Mesothelial cell of epicardium (in vitro differentiated cells): ENCODE data around the gene TRIAP1. TPM values are rescaled to one million over a fixed set of nuclear protein-coding genes. Genes with fewer than 3 reads are reported as not detected.
"Not testable (repeated sequence)": the region's sequence is repeated elsewhere in the genome, so short reads cannot be mapped to it uniquely, and the experiment has no call there.

Experiments used
- DNase-seq, 2 experiments: peaks; one replicate each; pipeline ENCODE4 v3.0.0; 2021; ENCODE audit warnings: low spot score in 2 of 2; ENCODE audit not compliant: unreplicated experiment in 2 of 2
- H3K27ac Mint-ChIP-seq: 2 replicates; pipeline ENCODE4 v1.8.0; 2021; ENCODE audit warnings: mixed read lengths
- H3K27me3 Mint-ChIP-seq: 2 replicates; pipeline ENCODE4 v1.8.0; 2021; ENCODE audit warnings: low read depth, mixed read lengths
- H3K36me3 Mint-ChIP-seq: 2 replicates; pipeline ENCODE4 v1.8.0; 2021; ENCODE audit warnings: mixed read lengths
- H3K4me1 Mint-ChIP-seq: 2 replicates; pipeline ENCODE4 v1.8.0; 2021; ENCODE audit warnings: mixed read lengths
- H3K4me3 Mint-ChIP-seq: 2 replicates; pipeline ENCODE4 v1.8.0; 2021; ENCODE audit warnings: mild to moderate bottlenecking, moderate library complexity, mixed read lengths
- H3K9me3 Mint-ChIP-seq: 2 replicates; pipeline ENCODE4 v1.8.0; 2021; ENCODE audit warnings: mixed read lengths
- total RNA-seq: library from RNA; stranded (reverse); gene quantifications from 3 replicates; pipeline ENCODE4 v1.2.1, GENCODE V29; 2021
- TF ChIP-seq, protein P1 (sequence below): fragments of 200-600 bp; sonication (generic); IDR thresholded peaks from one replicate; pipeline ENCODE4 v1.5.0; 2021; ENCODE audit warnings: antibody characterized with exemption; ENCODE audit not compliant: unreplicated experiment

TRIAP1 gene
- total RNA-seq, 1 donor from 2014 or later: 25.3 TPM

DNA sequence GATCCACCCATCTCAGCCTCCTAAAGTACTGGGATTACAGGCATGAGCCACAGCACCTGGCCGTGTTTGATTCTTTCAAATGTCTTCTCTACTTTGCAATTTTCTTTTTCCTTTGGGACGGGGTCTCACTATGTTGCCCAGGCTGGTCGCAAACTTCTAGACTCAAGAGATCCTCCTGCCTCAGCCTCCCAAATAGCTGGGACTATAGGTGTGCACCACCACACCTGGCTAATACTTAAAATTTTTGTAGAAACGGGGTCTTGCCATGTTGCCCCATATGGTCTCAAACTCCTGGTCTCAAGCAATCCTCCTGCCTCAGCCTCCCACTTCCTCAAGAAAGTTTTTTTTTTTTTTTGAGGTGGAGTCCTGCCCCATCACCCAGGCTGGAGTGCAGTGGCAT is 1.8 kb upstream of the TRIAP1 start:
- TF ChIP-seq, protein P1, sequence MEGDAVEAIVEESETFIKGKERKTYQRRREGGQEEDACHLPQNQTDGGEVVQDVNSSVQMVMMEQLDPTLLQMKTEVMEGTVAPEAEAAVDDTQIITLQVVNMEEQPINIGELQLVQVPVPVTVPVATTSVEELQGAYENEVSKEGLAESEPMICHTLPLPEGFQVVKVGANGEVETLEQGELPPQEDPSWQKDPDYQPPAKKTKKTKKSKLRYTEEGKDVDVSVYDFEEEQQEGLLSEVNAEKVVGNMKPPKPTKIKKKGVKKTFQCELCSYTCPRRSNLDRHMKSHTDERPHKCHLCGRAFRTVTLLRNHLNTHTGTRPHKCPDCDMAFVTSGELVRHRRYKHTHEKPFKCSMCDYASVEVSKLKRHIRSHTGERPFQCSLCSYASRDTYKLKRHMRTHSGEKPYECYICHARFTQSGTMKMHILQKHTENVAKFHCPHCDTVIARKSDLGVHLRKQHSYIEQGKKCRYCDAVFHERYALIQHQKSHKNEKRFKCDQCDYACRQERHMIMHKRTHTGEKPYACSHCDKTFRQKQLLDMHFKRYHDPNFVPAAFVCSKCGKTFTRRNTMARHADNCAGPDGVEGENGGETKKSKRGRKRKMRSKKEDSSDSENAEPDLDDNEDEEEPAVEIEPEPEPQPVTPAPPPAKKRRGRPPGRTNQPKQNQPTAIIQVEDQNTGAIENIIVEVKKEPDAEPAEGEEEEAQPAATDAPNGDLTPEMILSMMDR: no peak
- Mint-ChIP-seq H3K9me3 (no peaks in the 10 kb centered on the region), H3K4me3 (peak overlapping the region; percentile 95), H3K4me1 (peaks cover 22% of the 10 kb centered on the region), H3K27ac (no peak overlapping the region), H3K36me3 (peaks cover 2% of the 10 kb centered on the region), H3K27me3 (no peaks in the 10 kb centered on the region)
- DNase-seq: no peak

DNA sequence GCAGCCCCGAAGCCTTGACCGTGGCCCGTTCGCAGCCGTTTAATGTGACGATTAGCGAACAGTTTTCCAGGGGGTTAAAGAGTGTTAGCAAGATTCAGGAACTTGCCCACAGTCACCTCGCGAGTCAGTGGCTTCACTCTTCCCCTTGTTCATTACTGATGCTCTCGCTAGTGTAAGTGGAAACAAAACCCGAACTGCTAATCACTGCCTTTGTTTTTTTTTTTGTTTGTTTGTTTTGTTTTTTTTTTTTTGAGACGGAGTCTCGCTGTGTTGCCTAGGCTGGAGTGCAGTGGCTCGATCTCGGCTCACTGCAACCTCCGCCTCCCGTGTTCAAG is 627 bp upstream of the TRIAP1 start:
- peak overlapping the region; percentile 98 for H3K27ac Mint-ChIP-seq
- DNase-seq, H3K36me3 Mint-ChIP-seq, H3K27me3 Mint-ChIP-seq, H3K9me3 Mint-ChIP-seq: not testable (repeated sequence)
- H3K4me3 Mint-ChIP-seq: peak overlapping the region; percentile 95
- peaks cover 22% of the 10 kb centered on the region for H3K4me1 Mint-ChIP-seq

DNA sequence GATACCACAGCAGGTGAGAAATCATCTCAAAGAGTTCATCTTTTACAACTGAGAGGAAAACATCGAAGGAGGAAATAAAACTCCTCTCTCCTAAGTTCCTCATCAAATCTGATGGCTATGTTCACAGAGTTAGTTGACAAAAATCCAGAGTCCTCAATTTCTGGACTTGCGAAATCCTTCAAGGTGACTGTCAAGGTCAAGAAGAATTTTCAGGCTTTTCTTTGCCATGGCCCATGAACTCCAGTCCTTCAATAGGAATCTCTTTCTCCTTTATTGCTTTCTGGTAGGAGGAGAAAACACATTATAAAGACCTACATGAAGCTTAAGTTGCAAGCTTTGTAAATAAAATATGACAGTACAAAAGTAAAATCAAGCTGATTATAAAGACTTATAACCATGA is 1.5 kb downstream of the TRIAP1 start:
- Mint-ChIP-seq H3K27ac (no peak overlapping the region), H3K4me3 (peak overlapping the region; percentile 95), H3K27me3 (no peaks in the 10 kb centered on the region), H3K9me3 (no peaks in the 10 kb centered on the region), H3K4me1 (peaks cover 23% of the 10 kb centered on the region), H3K36me3 (peaks cover 2% of the 10 kb centered on the region)
- TF ChIP-seq, protein P1: no peak
- no peak for DNase-seq

DNA sequence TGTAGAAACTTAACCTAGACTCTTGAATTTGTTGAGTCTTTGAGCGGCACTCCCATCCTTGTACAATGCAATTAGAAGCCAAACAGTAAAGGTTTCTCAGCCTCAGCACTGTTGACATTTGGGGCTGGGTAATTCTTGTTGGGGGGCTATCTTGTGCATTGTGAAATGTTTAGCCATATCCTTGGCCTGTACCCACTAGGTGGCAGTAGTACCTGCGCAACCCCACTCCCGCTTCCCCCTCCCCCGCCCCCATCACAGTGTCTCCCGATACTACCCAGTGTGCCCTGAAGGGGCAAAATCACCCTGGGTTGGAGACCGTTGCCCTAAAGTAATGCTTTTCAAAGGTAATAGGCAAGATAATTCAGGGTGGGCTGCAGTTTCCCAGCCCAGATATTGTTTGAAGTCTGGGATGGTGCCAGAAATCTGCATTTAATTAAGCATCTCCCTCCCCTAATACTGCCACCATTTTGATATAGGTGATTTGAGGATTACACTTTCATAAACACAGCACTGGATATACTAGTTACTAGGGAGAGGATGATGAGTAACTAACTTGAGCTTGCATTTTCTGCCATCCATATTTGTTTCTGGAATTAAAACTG is 6.4 kb downstream of the TRIAP1 start:
- no peaks in the 10 kb centered on the region for H3K27me3 Mint-ChIP-seq
- H3K9me3 Mint-ChIP-seq: no peaks in the 10 kb centered on the region
- H3K27ac Mint-ChIP-seq: no peak overlapping the region
- H3K4me1 Mint-ChIP-seq: peaks cover 20% of the 10 kb centered on the region
- TF ChIP-seq, protein P1: peak; percentile 44
- peak; percentile 44 to 66 for DNase-seq
- H3K4me3 Mint-ChIP-seq: peak overlapping the region; percentile 39
- H3K36me3 Mint-ChIP-seq: peaks cover 2% of the 10 kb centered on the region

DNA sequence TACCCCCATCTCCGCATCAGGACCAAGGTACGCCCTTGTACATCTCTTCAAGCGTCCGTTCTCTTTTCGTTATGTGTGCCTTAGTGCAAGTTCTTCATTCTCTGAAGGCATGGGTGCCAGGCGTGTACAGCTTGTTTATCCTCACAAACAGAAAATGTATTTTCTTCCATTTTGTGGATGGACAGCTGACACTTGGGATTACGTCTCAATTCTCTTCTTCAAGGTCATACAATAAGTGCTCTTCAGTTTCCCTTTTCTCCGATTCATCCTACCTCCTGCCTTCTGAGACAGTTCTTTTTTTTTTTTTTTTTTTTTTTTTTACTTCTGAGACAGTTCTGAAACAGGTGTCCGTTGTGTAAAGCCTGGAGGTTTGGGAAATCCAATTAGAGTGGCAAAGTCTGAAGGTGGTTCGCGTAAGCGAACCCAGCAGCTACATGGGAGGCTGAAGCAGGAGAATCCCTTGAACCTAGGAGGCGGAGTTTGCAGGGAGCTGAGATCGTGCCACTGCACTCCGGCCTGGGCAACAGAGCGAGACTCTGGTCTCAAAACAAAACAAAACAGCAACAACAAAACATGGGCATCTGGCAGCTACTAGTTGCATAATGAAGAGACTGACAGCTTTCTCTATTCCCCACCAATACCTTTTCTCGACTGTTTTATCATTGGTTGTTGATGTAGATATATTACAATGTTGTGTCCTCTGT is 7.5 kb downstream of the TRIAP1 start:
- H3K4me3 Mint-ChIP-seq: peak overlapping the region; percentile 92
- peaks cover 2% of the 10 kb centered on the region for H3K36me3 Mint-ChIP-seq
- H3K27ac Mint-ChIP-seq: peak overlapping the region; percentile 83
- DNase-seq: no peak
- H3K4me1 Mint-ChIP-seq: peaks cover 19% of the 10 kb centered on the region
- no peaks in the 10 kb centered on the region for H3K9me3 Mint-ChIP-seq
- TF ChIP-seq, protein P1: no peak
- no peaks in the 10 kb centered on the region for H3K27me3 Mint-ChIP-seq

DNA sequence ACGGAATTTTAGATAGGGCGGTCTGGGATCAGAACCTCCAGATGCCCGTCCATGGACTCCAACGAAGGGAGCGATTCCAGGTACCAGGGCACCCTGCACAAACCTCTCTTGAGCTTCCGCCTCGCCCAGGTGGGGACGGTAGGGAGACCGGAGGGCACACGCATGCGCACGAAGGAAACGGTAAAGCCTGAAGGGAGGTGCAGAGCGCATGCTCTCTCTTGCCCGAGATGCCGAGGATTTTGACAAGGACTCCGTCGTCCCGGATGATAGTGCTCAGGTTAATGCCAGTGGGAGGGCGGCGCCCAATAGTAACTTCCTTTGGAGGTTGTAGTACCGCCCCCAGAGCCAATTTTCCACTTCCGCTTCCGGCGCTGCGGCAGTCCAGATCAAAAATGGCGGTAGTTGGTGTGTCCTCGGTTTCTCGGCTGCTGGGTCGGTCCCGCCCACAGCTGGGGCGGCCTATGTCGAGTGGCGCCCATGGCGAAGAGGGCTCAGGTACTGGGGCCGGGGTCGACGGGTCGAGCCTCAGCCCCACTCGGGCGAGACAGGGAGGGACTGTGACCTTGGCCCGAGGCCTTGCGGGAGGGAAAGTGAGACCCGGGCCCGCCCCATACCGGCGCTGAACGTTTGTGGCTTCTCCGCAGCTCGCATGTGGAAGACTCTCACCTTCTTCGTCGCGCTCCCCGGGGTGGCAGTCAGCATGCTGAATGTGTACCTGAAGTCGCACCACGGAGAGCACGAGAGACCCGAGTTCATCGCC is 8.3 kb downstream of the TRIAP1 start, which contains the start of gene COX6A1:
TSS of gene COX6A1 (plus strand) at position 379 of the 760 bp plus-strand sequence. CDS start at position 393, 14 bp downstream.
- no peaks in the 10 kb centered on the region for H3K9me3 Mint-ChIP-seq
- peak; percentile 93 to 94 for DNase-seq
- peaks cover 2% of the 10 kb centered on the region for H3K36me3 Mint-ChIP-seq
- H3K27me3 Mint-ChIP-seq: no peaks in the 10 kb centered on the region
- peak within 1 kb of the TSS; percentile 92 for H3K4me3 Mint-ChIP-seq
- H3K4me1 Mint-ChIP-seq: peaks cover 19% of the 10 kb centered on the region
- peak within 1 kb of the TSS; percentile 83 for H3K27ac Mint-ChIP-seq
- TF ChIP-seq, protein P1: no peak
